Tibial artery (tissue), 4 donors: Measurements from ENCODE around the gene GEMIN4.

Experiments used
- DNase-seq, 2 donors: peaks; one replicate each; pipeline ENCODE4 v3.0.0-alpha.2; 2019
- H3K27ac ChIP-seq, 2 donors: fragments of 200-600 bp; sonication (generic) in 1 of 2; 1 replicate in 1 of 2; 2 replicates in 1 of 2; pipeline ENCODE4 v1.5.1; 2018 to 2019; ENCODE audit warnings: mild to moderate bottlenecking in 1 of 2
- H3K27me3 ChIP-seq, 2 donors: fragments of 200-600 bp; sonication (generic) in 1 of 2; one replicate each; pipeline versions ENCODE4 v1.5.1 to v1.6.0; 2016 to 2019
- H3K36me3 ChIP-seq, 3 donors: fragments of 200-600 bp; sonication (generic) in 2 of 3; one replicate each; pipeline ENCODE4 v1.5.1; 2016 to 2019; ENCODE audit warnings: mild to moderate bottlenecking in 2 of 3
- H3K4me1 ChIP-seq, 4 donors: fragments of 200-600 bp; sonication (generic) in 2 of 4; 1 replicate in 3 of 4; 2 replicates in 1 of 4; pipeline ENCODE4 v1.5.1; 2016 to 2019
- H3K4me3 ChIP-seq, 2 donors: fragments of 200-600 bp; sonication (generic) in 1 of 2; 1 replicate in 1 of 2; 2 replicates in 1 of 2; pipeline ENCODE4 v1.5.1; 2018 to 2019; ENCODE audit warnings: mild to moderate bottlenecking in 2 of 2
- H3K9me3 ChIP-seq, 3 donors: fragments of 200-600 bp; sonication (generic) in 1 of 3; one replicate each; pipeline ENCODE4 v1.5.1; 2016 to 2019
- CTCF ChIP-seq, 2 experiments: fragments of 200-600 bp in 1 of 2; fragments of 450-650 bp in 1 of 2; IDR thresholded peaks; one replicate each; pipeline ENCODE4 v1.5.1; 2017 to 2019; ENCODE audit warnings: antibody characterized with exemption in 2 of 2, mild to moderate bottlenecking in 1 of 2, moderate library complexity in 1 of 2
- intact Hi-C: fragments of 100-400 bp; cut with DNase I; formaldehyde crosslinking; loops from one replicate; pipeline ENCODE4 v1.15.0; 2023; ENCODE audit warnings: low total_unique reads

Gene GEMIN4

DNA sequence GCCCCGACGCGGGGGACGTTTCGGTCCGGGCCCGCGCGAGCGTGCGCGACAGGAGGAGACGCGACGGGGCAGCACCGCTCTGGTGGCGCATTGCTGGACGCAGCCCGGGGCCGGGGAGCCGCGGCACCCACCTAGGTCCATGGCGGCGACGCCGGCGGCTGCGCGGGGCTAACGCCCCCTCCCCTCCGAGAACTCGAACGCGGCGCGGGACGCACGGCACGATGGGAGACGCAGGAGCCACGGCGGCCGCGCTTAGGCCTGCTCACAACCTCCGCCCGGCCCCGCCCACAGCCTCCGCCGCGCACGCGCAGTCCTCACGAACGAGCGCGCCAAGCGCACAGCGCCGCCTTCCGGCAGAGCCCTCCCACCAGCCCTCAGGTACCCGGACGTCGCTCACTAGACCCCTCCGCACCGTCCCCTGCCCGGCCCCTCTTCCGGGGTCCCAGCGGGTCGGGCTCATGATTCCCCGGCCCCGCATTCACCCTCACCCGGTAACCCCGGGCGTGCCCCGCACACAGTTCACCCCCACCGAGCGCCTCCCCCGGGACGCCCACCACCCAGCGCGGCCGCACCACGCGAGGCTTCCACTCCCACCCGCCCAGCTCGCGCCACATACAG lies at the start of gene GEMIN4:
TSS of gene GEMIN4 (minus strand) at position 263 of the 618 bp plus-strand sequence. CDS start at position 141, 122 bp downstream.
- H3K27ac ChIP-seq, result peak within 1 kb of the TSS; percentile 84 to 87
- peak; percentile 88 to 95 for DNase-seq

DNA sequence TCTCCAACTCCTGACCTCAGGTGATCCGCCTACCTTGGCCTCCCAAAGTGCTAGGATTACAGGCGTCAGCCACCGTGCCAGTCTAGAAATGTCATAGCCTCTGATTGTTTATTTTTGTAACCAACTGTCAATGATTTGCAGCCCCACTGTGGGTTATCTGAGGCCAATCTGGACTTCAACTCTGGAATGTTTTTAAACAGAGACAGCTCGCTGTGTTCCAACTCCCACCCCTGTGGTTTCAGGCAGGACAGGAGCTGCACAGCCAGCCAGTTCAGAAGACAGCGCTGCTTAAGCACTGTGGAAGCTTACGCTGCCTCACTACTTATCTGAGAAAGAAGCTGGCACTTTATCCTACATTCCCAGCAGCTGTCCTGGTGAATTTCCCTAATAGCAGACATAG lies 49.6 kb upstream of the GEMIN4 start:
- no peak for TF ChIP-seq CTCF (IDR thresholded peaks at IDR 0.05)
- DNase-seq, result no peak
- intact Hi-C loops, result loop anchor here (5.0 kb wide), 1 partner anchor 261 kb away; no protein-coding TSS in a partner anchor
- Histone ChIP-seq H3K36me3 (peaks cover 0 to 34% (median 7%) of the 10 kb centered on the region in 3 donors), H3K4me3 (no peak overlapping the region), H3K27me3 (no peaks in the 10 kb centered on the region), H3K4me1 (peaks cover 0 to 17% (median 4%) of the 10 kb centered on the region in 4 donors), H3K9me3 (no peaks in the 10 kb centered on the region), H3K27ac (peak overlapping the region in 1 of 2 donors; percentile 27)

More for the DNA sequence above, at the start of gene GEMIN4:
- H3K36me3 ChIP-seq, result peaks cover 6 to 22% (median 11%) of the 10 kb centered on the region in 3 donors
- no peaks in the 10 kb centered on the region for H3K27me3 ChIP-seq
- peak within 1 kb of the TSS; percentile 74 to 79 for H3K4me3 ChIP-seq
- TF ChIP-seq CTCF (IDR thresholded peaks at IDR 0.05), result peak; percentile 88 to 91
- intact Hi-C loops, result no loop called here
- no peaks in the 10 kb centered on the region for H3K9me3 ChIP-seq
- peaks cover 0 to 28% (median 21%) of the 10 kb centered on the region in 4 donors for H3K4me1 ChIP-seq

DNA sequence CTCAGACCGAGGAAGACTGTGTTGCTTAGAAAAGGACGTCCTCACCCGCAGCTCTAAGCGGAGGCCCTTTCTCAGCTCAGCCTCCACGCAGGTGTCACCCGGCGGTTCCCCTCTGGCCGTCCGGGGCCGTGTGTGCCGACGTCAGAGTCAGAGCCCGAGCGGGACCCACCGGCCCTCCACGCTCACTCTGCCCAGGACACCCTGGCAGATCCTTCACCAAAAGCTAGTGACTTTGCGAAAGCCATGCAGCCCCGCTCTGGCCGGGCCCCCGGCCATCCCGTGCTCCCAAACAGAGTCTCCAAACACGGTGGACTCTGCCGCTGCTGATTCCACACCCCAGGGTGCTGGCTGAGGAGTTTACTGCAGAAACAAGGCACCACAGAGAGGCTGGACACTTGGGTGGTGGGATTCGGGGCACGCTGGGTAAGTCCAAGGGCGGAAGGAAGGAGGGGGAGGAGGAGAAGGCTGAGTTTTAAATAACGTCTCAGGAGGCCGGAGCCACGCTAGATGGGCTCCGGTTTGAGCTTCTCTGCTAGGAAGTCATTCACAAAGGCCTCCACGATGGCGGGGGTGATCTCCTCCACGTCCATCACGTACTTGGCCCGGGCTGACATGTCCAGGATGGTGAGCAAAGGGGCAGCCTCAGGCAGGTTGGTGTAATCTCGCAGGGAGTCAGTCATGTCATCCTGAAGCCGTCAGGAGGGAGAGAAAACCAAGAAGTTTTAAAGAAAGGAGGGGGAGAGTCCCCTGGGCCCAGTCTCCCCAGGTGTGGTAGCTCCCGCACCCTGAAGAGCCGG lies 48.6 kb upstream of the GEMIN4 start:
- peaks cover 0 to 20% (median 5%) of the 10 kb centered on the region in 4 donors for H3K4me1 ChIP-seq
- TF ChIP-seq CTCF (IDR thresholded peaks at IDR 0.05), result no peak
- H3K27me3 ChIP-seq, result no peaks in the 10 kb centered on the region
- intact Hi-C loops, result loop anchor here (5.0 kb wide), 1 partner anchor 262 kb away; no protein-coding TSS in a partner anchor
- no peak overlapping the region for H3K27ac ChIP-seq
- H3K4me3 ChIP-seq, result no peak overlapping the region
- no peaks in the 10 kb centered on the region for H3K9me3 ChIP-seq
- H3K36me3 ChIP-seq, result peaks cover 0 to 34% (median 7%) of the 10 kb centered on the region in 3 donors
- no peak for DNase-seq

DNA sequence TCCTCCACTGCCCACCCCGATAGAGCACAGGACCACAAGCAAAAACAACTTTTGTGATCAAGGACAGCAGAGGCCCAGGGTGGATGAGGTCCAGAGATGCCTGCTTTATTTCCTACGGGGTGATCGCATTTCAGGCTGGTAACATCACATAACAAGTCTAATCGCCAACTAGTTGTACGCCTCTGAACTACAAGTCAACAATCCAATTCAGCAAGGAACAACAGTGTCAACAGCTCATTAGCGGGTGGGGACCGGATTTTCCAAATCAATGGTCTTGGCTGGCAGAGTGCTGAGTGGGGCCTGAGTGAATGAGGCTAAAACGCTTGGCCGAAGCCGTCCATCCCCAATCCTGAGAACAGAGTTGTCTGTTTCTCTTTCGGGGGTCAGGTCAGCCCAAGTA lies 47.2 kb upstream of the GEMIN4 start:
- no peak for TF ChIP-seq CTCF (IDR thresholded peaks at IDR 0.05)
- DNase-seq, result no peak
- Histone ChIP-seq H3K27ac (no peak overlapping the region), H3K9me3 (no peaks in the 10 kb centered on the region), H3K27me3 (no peaks in the 10 kb centered on the region), H3K4me3 (no peak overlapping the region), H3K36me3 (peaks cover 0 to 34% (median 7%) of the 10 kb centered on the region in 3 donors), H3K4me1 (peaks cover 0 to 34% (median 12%) of the 10 kb centered on the region in 4 donors)
- intact Hi-C loops, result no loop called here

- no peak overlapping the region for H3K27ac ChIP-seq
- intact Hi-C loops, result no loop called here
- no peak for DNase-seq
Measured at GRCh38 chr17:798246-798645, 46.2 kb upstream of the GEMIN4 start.

More at GRCh38 chr17:798246-798645, 46.2 kb upstream of the GEMIN4 start:
- Histone ChIP-seq H3K36me3 (peaks cover 0 to 27% (median 3%) of the 10 kb centered on the region in 3 donors), H3K9me3 (no peaks in the 10 kb centered on the region), H3K4me1 (peaks cover 0 to 34% (median 12%) of the 10 kb centered on the region in 4 donors), H3K4me3 (no peak overlapping the region), H3K27me3 (no peaks in the 10 kb centered on the region)
- TF ChIP-seq CTCF (IDR thresholded peaks at IDR 0.05), result no peak
